ENCODE results near the gene CNTLN. TPM values are rescaled to one million over a fixed set of nuclear protein-coding genes. Genes with fewer than 3 reads are reported as not detected.

CNTLN gene
- total RNA-seq, 1 donor from 2014 or later: 7.4 TPM

DNA sequence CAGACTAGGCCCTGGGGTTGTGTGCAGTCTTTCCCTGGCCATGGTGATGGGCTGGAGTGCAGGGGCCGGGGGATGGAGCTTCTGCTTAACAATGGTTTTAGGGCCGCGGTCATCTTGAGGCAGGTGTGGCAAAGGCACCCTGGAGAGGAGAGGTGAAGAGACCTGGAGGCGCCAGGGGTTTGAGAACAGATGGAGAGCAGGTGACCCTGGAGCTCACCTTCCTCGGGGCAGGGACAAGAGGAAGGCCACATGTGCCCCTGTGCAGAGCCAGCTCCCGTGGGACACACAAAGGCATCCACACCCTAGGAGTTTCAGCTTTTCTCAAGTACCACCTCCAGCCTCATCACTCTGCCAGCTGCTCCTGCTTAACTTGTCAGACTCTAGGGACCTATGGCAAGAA is 397.6 kb downstream of the CNTLN start:
- H3K27me3 Mint-ChIP-seq (ENCODE audit: unreplicated experiment): no peaks in the 10 kb centered on the region

DNA sequence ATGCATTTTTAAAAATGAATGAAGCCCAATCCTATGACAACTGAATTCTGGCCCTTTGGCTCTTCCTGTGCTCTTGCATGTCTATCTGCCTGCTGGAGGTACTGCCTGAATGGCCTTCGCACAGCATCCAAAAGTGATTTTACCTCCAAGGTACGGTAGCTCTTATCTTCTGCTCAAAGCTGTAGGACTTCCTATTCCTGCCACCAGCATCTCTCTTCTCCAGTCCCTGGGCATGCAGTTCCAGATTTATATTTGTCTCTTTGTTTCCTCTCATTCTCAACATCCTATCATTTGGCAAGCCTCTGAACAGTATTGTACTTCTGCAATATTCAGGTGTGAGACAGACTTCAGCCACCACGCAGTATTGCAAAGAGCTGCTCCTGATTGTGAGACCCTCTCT is 400.3 kb downstream of the CNTLN start:
- no peak overlapping the region for H3K27ac Mint-ChIP-seq (ENCODE audit: unreplicated experiment)
- no peak overlapping the region for H3K4me3 Mint-ChIP-seq (ENCODE audit: unreplicated experiment)
- peaks cover 3% of the 10 kb centered on the region for H3K4me1 Mint-ChIP-seq (ENCODE audit: unreplicated experiment)
- TF ChIP-seq, protein P1, sequence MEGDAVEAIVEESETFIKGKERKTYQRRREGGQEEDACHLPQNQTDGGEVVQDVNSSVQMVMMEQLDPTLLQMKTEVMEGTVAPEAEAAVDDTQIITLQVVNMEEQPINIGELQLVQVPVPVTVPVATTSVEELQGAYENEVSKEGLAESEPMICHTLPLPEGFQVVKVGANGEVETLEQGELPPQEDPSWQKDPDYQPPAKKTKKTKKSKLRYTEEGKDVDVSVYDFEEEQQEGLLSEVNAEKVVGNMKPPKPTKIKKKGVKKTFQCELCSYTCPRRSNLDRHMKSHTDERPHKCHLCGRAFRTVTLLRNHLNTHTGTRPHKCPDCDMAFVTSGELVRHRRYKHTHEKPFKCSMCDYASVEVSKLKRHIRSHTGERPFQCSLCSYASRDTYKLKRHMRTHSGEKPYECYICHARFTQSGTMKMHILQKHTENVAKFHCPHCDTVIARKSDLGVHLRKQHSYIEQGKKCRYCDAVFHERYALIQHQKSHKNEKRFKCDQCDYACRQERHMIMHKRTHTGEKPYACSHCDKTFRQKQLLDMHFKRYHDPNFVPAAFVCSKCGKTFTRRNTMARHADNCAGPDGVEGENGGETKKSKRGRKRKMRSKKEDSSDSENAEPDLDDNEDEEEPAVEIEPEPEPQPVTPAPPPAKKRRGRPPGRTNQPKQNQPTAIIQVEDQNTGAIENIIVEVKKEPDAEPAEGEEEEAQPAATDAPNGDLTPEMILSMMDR (IDR thresholded peaks at IDR 0.05; ENCODE audit: unreplicated experiment): no peak
- no peaks in the 10 kb centered on the region for H3K36me3 Mint-ChIP-seq (ENCODE audit: low read depth, unreplicated experiment)
- H3K27me3 Mint-ChIP-seq (ENCODE audit: unreplicated experiment): no peaks in the 10 kb centered on the region
- DNase-seq (ENCODE audit: low spot score): no peak
- no peaks in the 10 kb centered on the region for H3K9me3 Mint-ChIP-seq (ENCODE audit: unreplicated experiment)

More for the DNA sequence above, 397.6 kb downstream of the CNTLN start:
- TF ChIP-seq, protein P1 (IDR thresholded peaks at IDR 0.05; ENCODE audit: unreplicated experiment): no peak
- no peak for DNase-seq (ENCODE audit: low spot score)
- Mint-ChIP-seq H3K9me3 (ENCODE audit: unreplicated experiment) (no peaks in the 10 kb centered on the region), H3K4me3 (ENCODE audit: unreplicated experiment) (no peak overlapping the region), H3K27ac (ENCODE audit: unreplicated experiment) (no peak overlapping the region), H3K4me1 (ENCODE audit: unreplicated experiment) (peaks cover 3% of the 10 kb centered on the region), H3K36me3 (ENCODE audit: low read depth, unreplicated experiment) (no peaks in the 10 kb centered on the region)

DNA sequence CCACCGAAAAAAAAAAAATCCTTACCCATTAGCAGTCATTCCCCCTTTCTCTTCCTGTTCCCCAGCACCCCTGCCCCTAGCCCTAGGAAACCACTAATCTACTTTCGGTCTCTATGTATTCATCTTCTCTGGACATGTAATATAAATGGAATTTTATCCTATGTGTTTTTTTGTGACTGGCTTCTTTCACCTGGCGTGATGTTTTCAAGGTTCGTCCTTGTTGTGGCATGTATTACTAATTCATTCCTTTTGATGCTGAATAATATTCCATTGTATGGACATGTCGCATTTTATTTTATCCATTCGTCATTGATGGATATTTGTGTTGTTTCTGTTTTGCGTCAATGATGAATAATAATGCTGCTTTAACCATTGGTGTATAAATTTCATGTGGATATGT is 401.2 kb downstream of the CNTLN start:
- Mint-ChIP-seq H3K4me1 (ENCODE audit: unreplicated experiment) (peaks cover 3% of the 10 kb centered on the region), H3K9me3 (ENCODE audit: unreplicated experiment) (no peaks in the 10 kb centered on the region), H3K27me3 (ENCODE audit: unreplicated experiment) (no peaks in the 10 kb centered on the region), H3K4me3 (ENCODE audit: unreplicated experiment) (no peak overlapping the region), H3K27ac (ENCODE audit: unreplicated experiment) (no peak overlapping the region), H3K36me3 (ENCODE audit: low read depth, unreplicated experiment) (no peaks in the 10 kb centered on the region)
- DNase-seq (ENCODE audit: low spot score): no peak
- TF ChIP-seq, protein P1 (IDR thresholded peaks at IDR 0.05; ENCODE audit: unreplicated experiment): no peak

DNA sequence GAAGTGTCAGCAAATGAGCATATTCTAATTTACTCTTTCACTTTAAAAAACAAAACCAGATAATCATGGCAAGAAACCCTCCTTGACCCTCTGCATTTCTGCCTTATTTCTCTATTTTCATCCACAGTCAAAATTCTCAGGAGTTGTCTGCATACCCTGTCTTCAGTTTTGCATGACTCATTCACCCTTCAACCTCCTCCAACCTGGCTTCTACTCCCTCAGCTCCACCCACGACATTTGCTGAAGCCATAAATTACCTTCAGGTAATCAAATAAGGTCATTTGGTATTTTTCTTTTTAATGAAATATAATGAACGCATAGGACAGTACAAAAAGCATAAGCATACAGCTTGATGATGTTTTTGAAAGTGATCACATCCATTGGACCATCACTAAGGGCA is 416.2 kb downstream of the CNTLN start:
- Mint-ChIP-seq H3K27me3 (ENCODE audit: unreplicated experiment) (no peaks in the 10 kb centered on the region), H3K4me3 (ENCODE audit: unreplicated experiment) (no peak overlapping the region), H3K4me1 (ENCODE audit: unreplicated experiment) (no peaks in the 10 kb centered on the region), H3K27ac (ENCODE audit: unreplicated experiment) (no peak overlapping the region), H3K9me3 (ENCODE audit: unreplicated experiment) (no peaks in the 10 kb centered on the region), H3K36me3 (ENCODE audit: low read depth, unreplicated experiment) (no peaks in the 10 kb centered on the region)
- DNase-seq (ENCODE audit: low spot score): no peak
- TF ChIP-seq, protein P1 (IDR thresholded peaks at IDR 0.05; ENCODE audit: unreplicated experiment): no peak

All from endothelial cell (in vitro differentiated cells).